Skeletal muscle satellite cell (primary cell): ENCODE data around the gene PDE6A.
A peak's percentile ranks its signal among the peaks of the same experiment; 100 is the strongest.

ENCODE experiments used
- H3K27me3 ChIP-seq: 2 replicates; pipeline ENCODE4 v1.7.0; 2013; ENCODE audit warnings: low read length; ENCODE audit not compliant: control insufficient read depth, insufficient read depth
- H3K36me3 ChIP-seq: 2 replicates; pipeline ENCODE4 v1.7.0; 2013; ENCODE audit warnings: mild to moderate bottlenecking, control low read depth, low read length; ENCODE audit not compliant: insufficient read depth
- H3K4me1 ChIP-seq: 2 replicates; pipeline ENCODE4 v1.7.0; 2013; ENCODE audit warnings: low read length; ENCODE audit not compliant: control insufficient read depth, insufficient read depth
- H3K4me2 ChIP-seq: 2 replicates; pipeline ENCODE4 v1.7.0; 2013; ENCODE audit warnings: mild to moderate bottlenecking, low read length
- H3K4me3 ChIP-seq: 2 replicates; pipeline ENCODE4 v1.7.0; 2013; ENCODE audit warnings: low read length
- H3K9ac ChIP-seq: 2 replicates; pipeline ENCODE4 v1.7.0; 2013; ENCODE audit warnings: mild to moderate bottlenecking, low read depth, low read length, moderate library complexity
- H3K9me3 ChIP-seq: replicated peaks from 2 replicates; pipeline ENCODE4 v1.7.0; 2013; ENCODE audit warnings: mild to moderate bottlenecking, control low read depth, low read length

The PDE6A gene

DNA sequence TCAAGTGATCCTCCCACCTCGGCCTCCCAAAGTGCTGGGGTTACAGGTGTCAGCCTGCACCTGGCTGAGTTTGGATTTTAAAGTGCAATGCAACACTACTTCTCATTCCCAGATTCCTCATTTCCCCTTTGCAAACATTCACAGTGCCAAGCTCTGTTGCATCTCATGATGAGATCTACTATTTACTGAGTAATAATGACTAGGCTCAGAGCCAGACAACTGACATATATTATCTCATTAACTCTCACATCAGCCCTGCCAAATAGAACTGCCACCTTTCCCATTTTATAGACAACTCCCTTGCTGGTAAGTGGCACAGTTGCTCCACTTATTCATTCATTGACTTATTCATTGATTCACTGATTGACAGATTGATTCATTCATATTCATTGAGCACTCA, 7.0 kb downstream of the PDE6A start:
- Histone ChIP-seq H3K4me3 (peak overlapping the region; percentile 18), H3K9me3 (no peaks in the 10 kb centered on the region), H3K9ac (peak overlapping the region; percentile 49), H3K4me1 (peaks cover 47% of the 10 kb centered on the region), H3K27me3 (no peaks in the 10 kb centered on the region), H3K4me2 (peak overlapping the region; percentile 69), H3K36me3 (no peaks in the 10 kb centered on the region)

DNA sequence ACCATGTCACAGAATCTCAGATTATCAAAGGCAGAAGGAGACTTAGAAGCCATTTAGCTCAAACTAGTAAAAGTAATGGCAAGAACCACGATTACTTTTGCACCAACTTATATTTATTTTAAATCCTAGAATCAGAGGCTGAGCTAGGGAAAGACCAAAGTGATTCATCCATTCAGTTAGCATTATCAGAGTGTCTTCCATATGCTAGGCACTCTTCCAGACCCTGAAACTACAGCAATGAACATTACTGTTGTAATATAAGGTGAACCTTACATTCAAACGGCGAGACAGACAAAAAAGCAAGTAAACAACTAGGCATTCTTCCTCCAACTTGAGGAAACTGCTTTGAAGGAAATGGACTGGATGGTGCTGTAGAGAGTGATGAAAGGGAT, 7.9 kb downstream of the PDE6A start:
- Histone ChIP-seq H3K27me3 (no peaks in the 10 kb centered on the region), H3K4me3 (no peak overlapping the region), H3K4me1 (peaks cover 49% of the 10 kb centered on the region), H3K9ac (no peak overlapping the region), H3K4me2 (no peak overlapping the region), H3K36me3 (no peaks in the 10 kb centered on the region), H3K9me3 (no peaks in the 10 kb centered on the region)

DNA sequence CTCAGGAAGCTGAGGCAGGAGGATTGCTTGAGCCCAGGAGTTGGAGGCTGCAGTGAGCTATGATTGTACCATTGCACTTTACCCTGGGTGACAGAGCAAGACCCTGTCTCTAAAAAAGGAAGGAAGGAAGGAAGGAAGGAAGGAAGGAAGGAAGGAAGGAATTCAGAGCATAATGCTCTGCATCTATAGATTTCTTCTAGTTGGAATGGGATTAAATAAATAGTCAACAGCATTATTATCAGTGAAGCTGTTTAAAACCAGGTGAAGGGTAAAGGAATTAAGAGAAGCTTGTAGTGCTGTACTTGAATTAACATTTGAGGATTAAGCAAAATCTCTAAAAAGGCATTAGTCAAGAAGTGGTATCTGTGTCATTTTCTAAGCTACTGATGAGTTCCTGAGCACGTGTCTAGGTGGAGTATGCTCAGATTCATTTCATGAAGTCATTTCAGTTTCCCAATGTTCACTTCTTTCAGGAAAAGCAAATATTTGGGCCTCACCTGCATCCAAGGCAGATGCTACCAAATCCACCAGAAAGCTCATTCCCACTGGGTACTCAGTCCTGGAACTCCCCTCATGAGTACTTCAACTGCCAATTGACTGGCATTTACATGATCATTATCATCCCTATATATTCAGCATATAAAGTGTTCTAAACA, 8.4 kb downstream of the PDE6A start:
- Histone ChIP-seq H3K4me1 (peaks cover 55% of the 10 kb centered on the region), H3K9me3 (no peaks in the 10 kb centered on the region), H3K36me3 (no peaks in the 10 kb centered on the region), H3K27me3 (no peaks in the 10 kb centered on the region), H3K4me2 (no peak overlapping the region), H3K9ac (no peak overlapping the region), H3K4me3 (no peak overlapping the region)

DNA sequence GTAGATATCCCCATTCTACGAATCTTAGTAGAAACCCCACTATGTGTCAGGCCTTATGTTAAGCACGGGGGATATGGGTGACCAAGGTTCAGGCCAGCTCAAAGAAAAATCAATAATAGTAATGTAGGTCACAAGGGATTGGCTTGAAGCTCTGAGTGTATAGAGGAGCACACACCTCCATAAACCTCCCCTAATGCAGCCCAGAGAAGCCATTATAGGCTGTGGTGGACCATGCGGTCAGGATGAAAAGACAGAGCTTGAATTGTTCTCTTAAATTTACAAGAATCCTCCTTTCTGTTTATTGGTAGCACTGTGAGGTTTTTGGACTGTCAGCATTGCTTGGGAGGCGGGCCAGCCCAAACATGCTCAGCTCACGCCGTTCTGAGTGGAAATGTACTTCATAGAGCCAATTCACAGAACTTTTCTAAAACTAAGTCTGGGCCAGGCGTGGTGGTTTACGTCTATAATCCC, 9.1 kb downstream of the PDE6A start:
- Histone ChIP-seq H3K36me3 (no peaks in the 10 kb centered on the region), H3K4me1 (peaks cover 61% of the 10 kb centered on the region), H3K4me2 (no peak overlapping the region), H3K9ac (no peak overlapping the region), H3K9me3 (no peaks in the 10 kb centered on the region), H3K27me3 (no peaks in the 10 kb centered on the region), H3K4me3 (no peak overlapping the region)

DNA sequence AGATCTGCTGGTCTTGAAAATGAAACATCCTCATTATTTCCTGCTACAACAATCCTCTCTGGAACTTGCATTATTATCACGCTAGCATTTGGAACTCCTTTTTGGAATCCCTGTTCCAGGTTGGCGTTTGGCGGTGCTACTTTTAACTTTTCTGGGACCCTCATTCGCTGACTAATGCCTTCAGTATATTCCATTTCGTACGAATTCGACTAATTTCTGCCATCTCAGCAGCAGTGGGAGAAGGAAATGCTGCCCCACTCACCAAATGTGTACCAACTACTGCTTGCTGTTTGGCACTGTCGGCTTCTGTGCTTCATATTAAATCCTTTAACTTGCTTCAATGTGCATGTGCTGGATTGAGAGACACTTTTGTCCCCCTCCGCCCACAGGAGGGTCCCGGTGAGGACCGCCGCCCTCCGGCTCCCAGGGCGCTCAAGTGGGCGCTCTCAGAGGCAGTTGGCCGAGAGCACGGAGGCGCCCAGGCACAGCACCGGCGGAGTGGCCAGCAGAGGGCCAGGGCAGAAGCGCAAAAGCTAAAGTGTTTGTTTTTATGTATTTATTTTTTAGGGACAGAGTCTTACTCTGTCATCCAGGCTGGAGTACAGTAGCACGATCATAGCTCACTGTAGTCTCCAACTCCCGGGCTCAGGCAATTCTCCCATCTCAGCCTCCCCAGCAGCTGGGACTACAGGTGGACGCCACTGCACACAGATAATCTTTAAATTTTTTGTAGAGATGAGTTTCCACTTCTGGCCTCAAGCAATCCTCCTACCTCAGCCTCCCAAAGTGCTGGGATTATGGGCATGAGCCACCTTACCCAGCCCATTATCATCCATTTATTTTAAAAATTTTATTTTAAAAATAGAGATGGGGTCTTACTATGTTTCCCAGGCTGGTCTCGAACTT, 11.9 kb downstream of the PDE6A start:
- Histone ChIP-seq H3K27me3 (no peaks in the 10 kb centered on the region), H3K4me3 (peak overlapping the region; percentile 81), H3K9me3 (no peaks in the 10 kb centered on the region), H3K9ac (peak overlapping the region; percentile 86), H3K36me3 (no peaks in the 10 kb centered on the region), H3K4me2 (peak overlapping the region; percentile 100), H3K4me1 (peaks cover 39% of the 10 kb centered on the region)

DNA sequence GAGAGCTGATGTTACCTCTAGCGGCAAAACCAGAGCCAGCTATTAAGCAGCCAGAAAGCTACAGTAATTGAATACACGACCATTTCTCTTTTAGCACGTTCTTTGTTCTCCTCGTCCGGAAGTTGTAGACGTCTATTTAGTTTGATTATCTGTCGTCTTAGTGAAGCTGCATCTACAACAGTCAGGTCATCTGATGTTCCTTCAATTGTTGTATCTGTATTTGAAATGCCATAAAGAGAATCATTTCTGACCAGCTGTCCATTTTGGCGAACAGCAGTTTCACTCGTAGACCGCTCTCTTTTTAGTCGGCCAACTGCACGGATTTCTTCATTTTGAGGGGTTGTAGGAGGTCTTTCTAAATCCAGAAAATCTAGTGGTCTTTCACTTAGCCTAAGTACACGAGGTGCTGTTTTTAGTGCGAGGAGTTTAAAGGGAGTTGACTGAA, 12.6 kb downstream of the PDE6A start:
- Histone ChIP-seq H3K36me3 (no peaks in the 10 kb centered on the region), H3K9ac (peak overlapping the region; percentile 86), H3K4me3 (peak overlapping the region; percentile 81), H3K4me1 (peaks cover 37% of the 10 kb centered on the region), H3K9me3 (no peaks in the 10 kb centered on the region), H3K27me3 (no peaks in the 10 kb centered on the region), H3K4me2 (peak overlapping the region; percentile 100)

DNA sequence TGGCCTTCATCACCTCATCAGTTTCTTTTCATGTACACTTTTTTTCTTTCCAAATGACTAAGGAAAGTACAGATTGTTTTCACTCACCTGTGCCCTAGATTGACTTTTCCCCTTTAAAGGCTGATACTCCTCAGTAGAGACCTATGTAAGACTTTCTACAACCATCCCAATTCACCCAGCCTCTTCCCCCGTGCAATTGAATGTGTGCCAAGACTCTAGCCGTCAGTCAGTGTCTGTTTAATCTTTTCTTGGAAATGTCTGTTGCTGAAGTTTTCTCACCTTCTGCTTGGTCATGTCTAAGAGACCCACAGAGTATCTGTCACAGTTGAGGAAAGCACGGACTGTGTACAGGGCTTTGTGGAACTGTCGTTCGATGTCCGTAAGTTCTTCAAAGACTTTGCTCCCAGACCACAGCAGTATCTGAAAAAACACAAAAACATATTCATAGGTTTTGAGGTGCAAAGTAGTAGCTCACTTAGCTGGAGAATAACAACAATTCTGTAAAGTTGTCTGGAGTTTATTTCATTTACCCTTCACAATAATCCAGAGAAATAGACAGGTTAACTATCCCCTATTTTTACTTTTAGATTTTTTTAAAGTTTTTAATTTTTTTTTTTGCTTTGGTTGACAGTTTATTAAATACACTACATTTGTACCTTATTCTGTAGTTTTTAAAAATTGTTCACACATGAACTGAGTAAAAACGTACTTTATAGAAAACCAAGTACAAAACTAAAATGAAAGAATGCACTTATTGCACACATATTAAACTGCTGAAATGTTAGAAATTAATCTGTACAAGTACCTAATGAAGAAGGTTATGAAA, 13.6 kb downstream of the PDE6A start:
- Histone ChIP-seq H3K27me3 (no peaks in the 10 kb centered on the region), H3K4me3 (peak overlapping the region; percentile 55), H3K4me1 (peaks cover 30% of the 10 kb centered on the region), H3K9ac (peak overlapping the region; percentile 86), H3K9me3 (no peaks in the 10 kb centered on the region), H3K4me2 (peak overlapping the region; percentile 100), H3K36me3 (no peaks in the 10 kb centered on the region)

DNA sequence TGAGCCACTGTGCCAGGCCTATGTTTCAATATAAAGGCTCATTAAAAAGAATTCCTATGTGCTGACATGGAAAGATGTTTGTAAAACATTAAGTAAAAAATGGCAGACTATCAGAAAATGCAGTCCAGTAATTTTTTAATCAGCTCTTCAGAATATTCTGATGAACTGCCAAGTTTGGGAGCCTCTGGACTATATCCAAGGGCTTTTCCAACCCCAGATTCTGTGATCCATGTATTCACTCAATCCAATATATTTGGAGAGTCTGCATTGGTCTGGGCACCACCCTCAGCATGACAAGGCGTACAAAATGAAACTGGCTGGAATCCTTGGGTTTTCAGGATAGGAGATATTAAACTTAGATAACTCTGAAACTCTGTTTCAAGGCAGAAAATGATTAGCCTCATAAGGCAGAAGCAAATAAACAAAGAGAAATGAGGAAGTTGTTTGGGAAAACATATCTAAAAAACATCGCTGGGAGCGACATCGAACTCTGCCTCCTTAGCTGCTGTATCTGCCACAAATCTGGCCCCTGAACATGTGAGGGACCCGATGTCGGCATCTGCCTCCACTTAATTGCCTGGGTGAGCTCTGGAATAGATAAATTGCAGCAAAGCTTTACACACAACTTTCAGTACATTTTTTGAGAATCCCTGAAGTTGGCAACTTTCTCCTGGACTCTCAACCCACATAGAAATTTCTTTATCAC, 14.4 kb downstream of the PDE6A start:
- Histone ChIP-seq H3K36me3 (no peaks in the 10 kb centered on the region), H3K4me3 (peak overlapping the region; percentile 55)

DNA sequence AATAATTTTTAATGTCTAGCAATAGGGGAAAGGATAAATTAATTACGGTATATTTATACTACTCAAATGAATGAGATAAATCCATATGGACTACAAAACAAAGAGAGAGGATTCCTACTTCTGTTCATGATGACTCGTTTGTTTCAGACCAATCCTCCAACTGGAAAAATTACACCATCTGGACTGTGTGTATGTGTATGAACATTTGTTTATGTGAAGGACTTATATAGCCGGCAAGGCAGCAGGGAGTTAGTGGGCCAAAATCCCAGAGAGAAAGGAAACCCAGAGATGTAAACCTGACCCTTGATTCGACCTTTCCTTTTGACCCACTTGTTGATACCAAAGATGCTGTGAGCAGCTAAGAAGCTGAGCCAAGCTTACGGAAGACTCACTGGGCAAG, 20.1 kb downstream of the PDE6A start:
- Histone ChIP-seq H3K27me3 (no peaks in the 10 kb centered on the region), H3K9me3 (no peaks in the 10 kb centered on the region), H3K4me2 (no peak overlapping the region), H3K36me3 (no peaks in the 10 kb centered on the region), H3K4me3 (no peak overlapping the region), H3K9ac (no peak overlapping the region), H3K4me1 (peaks cover 9% of the 10 kb centered on the region)

More for the DNA sequence above, 14.4 kb downstream of the PDE6A start:
- H3K4me2 ChIP-seq = peak overlapping the region; percentile 75
- H3K9me3 ChIP-seq = no peaks in the 10 kb centered on the region
- no peaks in the 10 kb centered on the region for H3K27me3 ChIP-seq
- peak overlapping the region; percentile 64 for H3K9ac ChIP-seq
- peaks cover 30% of the 10 kb centered on the region for H3K4me1 ChIP-seq

DNA sequence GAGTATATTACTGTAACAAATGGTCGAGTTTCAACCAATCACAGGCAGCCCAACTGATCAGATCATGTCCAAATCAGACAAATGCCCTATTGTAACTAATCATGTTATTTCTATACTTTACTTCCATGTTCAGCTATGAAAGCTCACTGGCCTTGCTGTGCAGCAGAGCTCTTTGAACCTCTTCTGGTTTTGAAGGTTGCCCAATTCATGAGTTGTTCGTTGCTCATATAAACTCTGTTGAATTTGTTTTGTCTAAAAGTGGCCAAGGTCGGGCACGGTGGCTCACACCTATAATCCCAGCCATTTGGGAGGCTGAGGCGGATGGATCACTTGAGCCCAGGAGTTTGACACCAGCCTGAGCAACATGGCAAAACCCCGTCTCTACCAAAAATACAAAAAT, 21.6 kb downstream of the PDE6A start:
- Histone ChIP-seq H3K9ac (no peak overlapping the region), H3K4me3 (no peak overlapping the region), H3K27me3 (no peaks in the 10 kb centered on the region), H3K4me1 (peaks cover 9% of the 10 kb centered on the region), H3K4me2 (no peak overlapping the region), H3K36me3 (no peaks in the 10 kb centered on the region), H3K9me3 (no peaks in the 10 kb centered on the region)
